Measurements from ENCODE around the gene ATP5F1D.

GRCh38 chr19:1251330-1252220 lies 10.0 kb downstream of the ATP5F1D start:
- TF ChIP-seq, protein P1, sequence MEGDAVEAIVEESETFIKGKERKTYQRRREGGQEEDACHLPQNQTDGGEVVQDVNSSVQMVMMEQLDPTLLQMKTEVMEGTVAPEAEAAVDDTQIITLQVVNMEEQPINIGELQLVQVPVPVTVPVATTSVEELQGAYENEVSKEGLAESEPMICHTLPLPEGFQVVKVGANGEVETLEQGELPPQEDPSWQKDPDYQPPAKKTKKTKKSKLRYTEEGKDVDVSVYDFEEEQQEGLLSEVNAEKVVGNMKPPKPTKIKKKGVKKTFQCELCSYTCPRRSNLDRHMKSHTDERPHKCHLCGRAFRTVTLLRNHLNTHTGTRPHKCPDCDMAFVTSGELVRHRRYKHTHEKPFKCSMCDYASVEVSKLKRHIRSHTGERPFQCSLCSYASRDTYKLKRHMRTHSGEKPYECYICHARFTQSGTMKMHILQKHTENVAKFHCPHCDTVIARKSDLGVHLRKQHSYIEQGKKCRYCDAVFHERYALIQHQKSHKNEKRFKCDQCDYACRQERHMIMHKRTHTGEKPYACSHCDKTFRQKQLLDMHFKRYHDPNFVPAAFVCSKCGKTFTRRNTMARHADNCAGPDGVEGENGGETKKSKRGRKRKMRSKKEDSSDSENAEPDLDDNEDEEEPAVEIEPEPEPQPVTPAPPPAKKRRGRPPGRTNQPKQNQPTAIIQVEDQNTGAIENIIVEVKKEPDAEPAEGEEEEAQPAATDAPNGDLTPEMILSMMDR (IDR thresholded peaks at IDR 0.05): no peak
- TF ChIP-seq POLR2A (IDR thresholded peaks at IDR 0.05): peak; percentile 47 to 56 (median 51)

Data from body of pancreas (tissue), 4 donors.